GM12873 (cell line): ENCODE data around the gene USE1.

Source experiments
- CTCF ChIP-seq: IDR thresholded peaks from 2 replicates; pipeline ENCODE4 v1.5.1; 2012; ENCODE audit warnings: low read depth, mild to moderate bottlenecking, moderate library complexity, low read length, control low read depth; ENCODE audit not compliant: insufficient read depth; ENCODE audit errors: missing control alignments

USE1 gene

DNA sequence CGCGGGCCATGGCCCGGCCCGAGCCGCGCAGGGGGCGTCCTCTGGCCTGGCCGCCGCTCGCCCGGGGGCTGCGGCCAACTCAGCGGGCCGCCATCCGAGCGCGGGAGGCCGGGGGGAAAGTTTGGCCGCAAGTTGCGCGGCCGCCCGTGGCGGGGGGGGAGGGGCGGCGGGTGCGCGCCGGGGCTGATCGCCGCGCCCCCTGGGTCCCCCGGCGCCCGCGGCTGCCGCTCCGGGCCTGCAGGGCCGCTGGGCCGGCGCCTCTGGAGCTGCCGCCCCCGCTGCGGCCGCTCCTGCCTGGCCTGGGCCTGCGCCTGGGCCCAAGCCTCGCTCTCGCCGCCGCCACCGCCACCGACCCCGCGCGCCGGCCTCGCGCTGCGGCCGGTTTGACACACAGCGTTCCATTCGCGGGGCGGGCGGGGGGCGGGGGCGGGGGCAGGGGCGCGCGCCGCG is 30.4 kb downstream of the USE1 start, which contains the start of gene NR2F6:
TSS of gene NR2F6 (minus strand) at position 385 of the 450 bp plus-strand sequence. CDS start 699 bp downstream, outside the sequence.
- no peak for TF ChIP-seq CTCF

GRCh38 chr19:17246681-17247425 is 31.7 kb downstream of the USE1 start:
- no peak for TF ChIP-seq CTCF

DNA sequence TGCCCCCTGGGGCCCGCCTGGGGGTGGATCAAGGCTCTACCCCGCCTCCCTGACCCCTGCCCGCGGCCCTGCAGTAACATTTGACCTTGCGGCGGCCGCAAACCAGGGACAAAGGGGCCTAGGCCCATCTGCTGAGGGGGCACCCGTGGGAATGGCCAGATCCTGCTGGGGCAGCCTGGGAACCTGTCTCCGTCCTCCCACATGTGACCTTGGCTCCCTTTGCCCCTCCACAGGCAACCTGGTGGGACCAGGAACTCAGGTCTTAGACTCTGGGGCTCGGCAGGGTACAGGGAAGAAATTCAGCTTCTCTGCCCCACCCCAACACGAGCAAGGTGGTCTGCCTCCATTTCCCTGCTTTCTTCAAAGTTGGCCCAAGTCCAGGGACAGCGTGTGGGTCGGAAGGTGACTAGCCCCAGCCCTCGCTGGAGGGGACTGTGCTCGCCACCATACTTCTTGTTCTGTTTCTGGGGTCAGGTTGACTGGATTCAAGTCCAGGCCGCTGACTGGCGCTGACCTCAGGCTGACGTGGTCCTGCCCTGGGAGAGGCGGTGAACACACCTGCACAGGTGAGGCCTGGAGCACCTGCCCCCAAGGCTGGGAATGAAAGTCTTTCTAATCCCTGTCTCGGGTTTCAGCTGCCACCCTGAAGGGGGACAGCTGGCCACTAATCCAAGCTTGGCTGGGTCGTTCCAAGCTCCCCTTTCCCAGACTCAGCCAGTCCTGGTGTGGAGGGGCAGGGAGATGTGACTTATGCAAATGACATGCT is 33.0 kb downstream of the USE1 start:
- TF ChIP-seq CTCF, result no peak

GRCh38 chr19:17249887-17250548 is 34.9 kb downstream of the USE1 start:
- TF ChIP-seq CTCF, result no peak

- no peak for TF ChIP-seq CTCF
These were observed 39.5 kb downstream of the USE1 start for GRCh38 chr19:17254636-17255035.

DNA sequence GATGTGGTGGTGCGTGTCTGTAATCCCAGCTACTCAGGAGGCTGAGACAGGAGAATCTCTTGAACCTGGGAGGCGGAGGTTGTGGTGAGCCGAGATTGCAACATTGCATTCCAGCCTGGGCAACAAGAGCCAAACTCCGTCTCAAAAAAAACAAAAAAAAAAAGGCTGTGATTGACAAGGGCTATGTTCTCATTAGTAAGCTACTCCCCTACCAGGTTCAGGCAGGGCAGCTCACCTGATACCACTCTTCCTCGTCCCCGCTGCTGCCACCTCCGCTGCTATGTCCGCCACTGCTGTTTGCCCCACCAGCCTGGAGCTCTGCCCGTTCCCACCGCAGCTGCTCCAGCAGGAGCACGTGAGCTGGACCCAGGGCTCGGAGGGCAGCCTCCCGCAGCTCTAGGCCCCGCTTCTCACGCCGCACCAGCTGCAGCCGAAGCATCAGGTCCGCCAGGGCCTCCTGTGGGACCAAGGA is 40.0 kb downstream of the USE1 start:
- no peak for TF ChIP-seq CTCF

GRCh38 chr19:17256130-17256529 is 41.0 kb downstream of the USE1 start:
- TF ChIP-seq CTCF, result no peak
